Fibroblast of the aortic adventitia (primary cell): ENCODE results near the gene CCDC137. TPM values are rescaled to one million over a fixed set of nuclear protein-coding genes. Genes with fewer than 3 reads are reported as not detected.
A peak's percentile ranks its signal among the peaks of the same experiment; 100 is the strongest.
"Not testable (repeated sequence)": the region's sequence is repeated elsewhere in the genome, so short reads cannot be mapped to it uniquely, and the experiment has no call there.

Experiments
- DNase-seq: peaks from one replicate; pipeline ENCODE4 v3.0.0-alpha.2; 2010; ENCODE audit warnings: low read depth
- H3K4me3 ChIP-seq: 2 replicates; pipeline ENCODE4 v1.5.1; 2011; ENCODE audit warnings: low read depth, mild to moderate bottlenecking, control low read depth, low read length, moderate library complexity
- total RNA-seq: library from RNA; depleted of rRNA; stranded (reverse); fragments of >200 nt; gene quantifications from 2 replicates; pipeline ENCODE4 v1.2.3, GENCODE V29; 2012; ENCODE audit warnings: low replicate concordance
- TF ChIP-seq, protein P1 (sequence below): IDR thresholded peaks from 2 replicates; pipeline ENCODE4 v1.5.1; 2011; ENCODE audit warnings: mild to moderate bottlenecking, low read length, control low read depth, inconsistent platforms; ENCODE audit not compliant: insufficient read depth

The CCDC137 gene
- total RNA-seq, 1 donor: 7.0 TPM

DNA sequence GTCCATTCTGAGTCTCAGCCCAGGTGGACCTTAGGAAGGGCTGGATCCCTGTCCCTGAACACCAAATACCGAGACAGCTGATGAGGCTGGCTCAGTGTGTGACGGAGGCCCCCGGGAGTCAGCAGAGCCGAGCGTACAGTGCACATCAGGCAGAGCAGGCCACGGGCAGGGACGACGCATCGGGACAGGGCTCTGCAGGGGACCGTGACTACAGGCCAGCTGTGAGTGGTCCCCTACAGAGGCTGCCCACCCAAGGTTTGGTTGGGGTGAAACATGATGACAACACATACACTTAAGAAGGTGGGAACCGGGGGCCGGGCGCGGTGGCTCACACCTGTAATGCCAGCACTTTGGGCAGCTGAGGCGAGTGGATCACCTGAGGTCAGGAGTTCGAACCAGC lies 6.4 kb downstream of the CCDC137 start:
- TF ChIP-seq, protein P1, sequence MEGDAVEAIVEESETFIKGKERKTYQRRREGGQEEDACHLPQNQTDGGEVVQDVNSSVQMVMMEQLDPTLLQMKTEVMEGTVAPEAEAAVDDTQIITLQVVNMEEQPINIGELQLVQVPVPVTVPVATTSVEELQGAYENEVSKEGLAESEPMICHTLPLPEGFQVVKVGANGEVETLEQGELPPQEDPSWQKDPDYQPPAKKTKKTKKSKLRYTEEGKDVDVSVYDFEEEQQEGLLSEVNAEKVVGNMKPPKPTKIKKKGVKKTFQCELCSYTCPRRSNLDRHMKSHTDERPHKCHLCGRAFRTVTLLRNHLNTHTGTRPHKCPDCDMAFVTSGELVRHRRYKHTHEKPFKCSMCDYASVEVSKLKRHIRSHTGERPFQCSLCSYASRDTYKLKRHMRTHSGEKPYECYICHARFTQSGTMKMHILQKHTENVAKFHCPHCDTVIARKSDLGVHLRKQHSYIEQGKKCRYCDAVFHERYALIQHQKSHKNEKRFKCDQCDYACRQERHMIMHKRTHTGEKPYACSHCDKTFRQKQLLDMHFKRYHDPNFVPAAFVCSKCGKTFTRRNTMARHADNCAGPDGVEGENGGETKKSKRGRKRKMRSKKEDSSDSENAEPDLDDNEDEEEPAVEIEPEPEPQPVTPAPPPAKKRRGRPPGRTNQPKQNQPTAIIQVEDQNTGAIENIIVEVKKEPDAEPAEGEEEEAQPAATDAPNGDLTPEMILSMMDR: no peak
- H3K4me3 ChIP-seq: no peak overlapping the region
- DNase-seq: no peak

DNA sequence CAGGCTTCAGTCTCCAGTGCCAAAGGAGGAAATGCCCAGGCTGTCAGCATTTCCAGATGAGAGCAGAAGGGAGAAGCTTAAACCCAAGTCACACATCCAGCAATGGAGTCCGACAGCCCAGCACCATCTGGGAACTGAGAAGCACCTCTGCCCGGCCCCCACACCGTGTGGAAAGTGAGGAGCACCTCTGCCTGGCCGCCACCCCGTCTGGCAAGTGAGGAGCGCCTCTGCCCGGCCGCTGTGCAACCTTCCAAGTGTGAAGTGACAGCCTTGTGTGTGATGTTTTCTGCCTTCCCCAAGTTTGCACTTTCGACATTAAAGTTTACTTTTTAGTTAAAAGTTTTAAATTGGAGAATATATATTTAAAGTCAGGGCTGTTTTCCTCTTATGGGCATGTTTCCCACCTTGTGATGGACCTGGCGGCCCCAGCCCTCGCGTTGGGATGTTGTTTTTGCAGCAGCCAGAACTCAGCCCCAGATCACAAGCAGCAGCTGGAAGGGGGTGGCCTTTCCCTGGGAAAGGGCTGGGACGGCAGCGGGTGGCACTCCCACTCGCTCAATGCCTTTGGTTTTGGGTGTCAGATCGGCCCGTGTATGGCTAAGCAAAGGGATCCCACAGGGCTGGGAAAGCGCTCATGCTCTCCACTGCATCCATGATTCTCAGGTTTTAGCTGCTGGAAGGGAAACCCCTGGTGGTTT lies 7.2 kb downstream of the CCDC137 start:
- TF ChIP-seq, protein P1: no peak
- no peak overlapping the region for H3K4me3 ChIP-seq
- DNase-seq: no peak

DNA sequence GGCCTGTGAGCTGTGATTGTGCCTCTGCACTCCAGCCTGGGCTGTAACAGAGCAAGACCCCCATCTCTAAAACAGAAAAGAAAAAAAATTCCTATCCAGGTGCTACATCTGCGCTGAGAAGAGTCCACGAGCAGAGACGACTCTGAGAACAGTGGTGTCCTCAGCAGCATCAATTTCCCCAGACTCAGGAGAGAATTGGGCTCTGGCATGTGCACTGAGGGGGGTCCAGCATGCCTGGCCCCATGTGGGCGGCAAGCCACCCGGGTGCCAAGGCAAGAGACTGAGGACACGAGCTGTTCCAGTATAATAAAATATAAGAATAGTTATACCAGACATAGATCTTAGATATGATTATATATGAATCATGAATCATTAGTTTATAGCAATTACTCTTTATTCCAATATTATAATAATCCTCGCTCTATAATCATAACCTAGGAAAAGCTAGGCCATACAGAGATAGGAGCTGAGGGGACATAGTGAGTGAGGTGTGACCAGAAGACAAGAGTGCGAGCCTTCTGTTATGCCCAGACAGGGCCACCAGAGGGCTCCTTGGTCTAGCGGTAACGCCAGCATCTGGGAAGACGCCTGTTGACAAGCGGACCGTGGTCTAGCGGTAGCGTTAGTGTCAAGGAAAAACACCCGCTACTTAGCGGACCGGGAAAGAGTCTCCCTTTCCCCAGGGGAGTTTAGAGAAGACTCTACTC lies 9.1 kb downstream of the CCDC137 start:
- TF ChIP-seq, protein P1: peak; percentile 55
- not testable (repeated sequence) for H3K4me3 ChIP-seq
- peak; percentile 43 for DNase-seq

DNA sequence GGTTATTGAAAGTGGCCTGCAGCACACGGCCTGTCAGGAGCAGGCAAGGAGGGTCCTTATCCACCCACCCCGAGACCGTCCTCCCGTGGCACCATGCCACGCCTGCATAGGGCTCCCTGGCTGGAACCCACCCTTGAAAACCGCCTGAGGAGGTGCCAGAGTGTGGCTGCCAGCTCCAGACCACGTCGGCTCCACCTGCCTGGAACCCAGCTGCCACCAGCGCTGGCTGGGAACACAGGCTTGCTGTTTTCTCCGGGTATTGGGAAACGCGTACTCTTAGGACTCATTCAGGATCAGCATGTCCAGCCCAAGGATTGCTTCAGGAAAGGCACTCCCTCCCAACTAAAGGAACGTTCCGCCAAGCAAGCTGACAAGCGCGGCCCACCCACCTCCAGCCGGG lies 10.4 kb downstream of the CCDC137 start:
- DNase-seq: no peak

DNA sequence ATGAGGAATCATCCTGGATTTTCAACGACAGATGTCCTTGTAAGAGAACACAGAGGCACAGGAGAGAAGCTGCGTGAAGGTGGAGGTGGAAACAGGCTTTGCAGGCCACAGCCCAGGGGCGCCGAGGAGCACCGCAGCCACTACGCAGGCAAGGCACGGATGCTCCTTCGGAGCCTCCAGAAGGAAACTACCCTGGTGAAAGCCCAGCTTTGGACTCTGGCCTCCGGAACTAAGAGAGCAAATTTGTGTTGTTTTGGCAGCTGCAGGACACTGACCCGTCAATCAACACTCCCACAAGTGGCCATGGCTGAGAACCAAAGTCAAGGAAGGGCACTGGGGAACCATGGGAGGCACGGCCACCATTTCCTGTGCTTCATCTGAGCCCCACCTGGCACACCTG lies 13.6 kb downstream of the CCDC137 start:
- H3K4me3 ChIP-seq: no peak overlapping the region
- DNase-seq: no peak
- TF ChIP-seq, protein P1: no peak

More for the DNA sequence above, 10.4 kb downstream of the CCDC137 start:
- no peak overlapping the region for H3K4me3 ChIP-seq
- TF ChIP-seq, protein P1: no peak

DNA sequence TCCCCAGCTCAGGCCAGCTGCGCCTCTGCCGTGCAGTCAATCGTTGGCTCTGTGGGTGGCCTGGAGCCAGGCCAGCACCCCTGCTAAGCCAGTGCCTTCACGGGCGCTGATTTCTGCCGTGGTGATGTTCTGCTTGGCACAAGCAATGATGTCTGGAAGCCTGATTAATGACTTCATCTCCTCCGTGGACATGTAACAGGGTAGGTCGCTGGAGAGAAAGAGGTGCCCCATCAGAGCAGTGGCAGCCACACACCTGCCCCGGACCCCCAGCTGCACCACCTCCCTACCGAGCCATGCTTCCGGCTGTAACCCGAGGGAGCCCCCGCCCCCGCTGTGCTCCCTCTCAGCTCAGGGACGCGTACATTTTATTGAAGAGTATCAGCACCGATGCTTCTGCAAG lies 15.1 kb downstream of the CCDC137 start:
- H3K4me3 ChIP-seq: no peak overlapping the region
- DNase-seq: no peak
- TF ChIP-seq, protein P1: no peak
